Body of pancreas (tissue), 4 donors: ENCODE results near the gene TSC22D2. TPM values are rescaled to one million over a fixed set of nuclear protein-coding genes. Genes with fewer than 3 reads are reported as not detected.
"Not testable (repeated sequence)": the region's sequence is repeated elsewhere in the genome, so short reads cannot be mapped to it uniquely, and the experiment has no call there.

Experiments used
- ATAC-seq: fragments of 150-250 bp; one replicate; pipeline ENCODE4 v1.9.1; 2016
- DNase-seq, 4 donors: peaks; one replicate each; pipeline ENCODE4 v3.0.0-alpha.2; 2019
- H3K27ac ChIP-seq, 4 donors: fragments of 200-600 bp; sonication (generic); 1 replicate in 3 of 4; 2 replicates in 1 of 4; pipeline versions ENCODE4 v1.5.1 to v1.6.1; 2016 to 2019; ENCODE audit warnings: mild to moderate bottlenecking in 1 of 4, mixed read lengths in 1 of 4, moderate library complexity in 1 of 4
- H3K27me3 ChIP-seq, 2 donors: fragments of 200-600 bp; sonication (generic); one replicate each; pipeline ENCODE4 v1.6.0; 2016; ENCODE audit warnings: mild to moderate bottlenecking in 1 of 2
- H3K36me3 ChIP-seq, 2 donors: fragments of 200-600 bp; sonication (generic); replicated peaks in 1 of 2; 2 replicates each; pipeline ENCODE4 v1.5.1; 2016; ENCODE audit warnings: low read depth in 2 of 2; ENCODE audit not compliant: insufficient read depth in 1 of 2
- H3K4me1 ChIP-seq: fragments of 200-600 bp; sonication (generic); one replicate; pipeline ENCODE4 v1.6.0; 2016
- H3K4me3 ChIP-seq, 2 donors: fragments of 200-600 bp; sonication (generic); 1 replicate in 1 of 2; 2 replicates in 1 of 2; pipeline ENCODE4 v1.5.1; 2016 to 2019
- H3K9me3 ChIP-seq, 3 donors: fragments of 200-600 bp; sonication (generic); 1 replicate in 2 of 3; 2 replicates in 1 of 3; pipeline ENCODE4 v1.5.1; 2016
- POLR2A ChIP-seq, 3 donors: fragments of 450-650 bp; IDR thresholded peaks; one replicate each; pipeline ENCODE4 v1.6.1; 2016; ENCODE audit warnings: antibody characterized with exemption in 3 of 3, mild to moderate bottlenecking in 2 of 3
- WGBS, 2 donors: methylation state at CpG; one replicate each; pipeline ENCODE4 v1.1.5; 2017; 5-methylcytosine and 5-hydroxymethylcytosine counted together
- intact Hi-C: fragments of 100-400 bp; cut with DNase I; formaldehyde crosslinking; loops from one replicate; pipeline ENCODE4 v1.15.1; 2023
- total RNA-seq, 2 donors: library from RNA; depleted of rRNA; stranded (reverse); fragments of >200 nt; gene quantifications; one replicate each; pipeline ENCODE4 v1.1.0, GENCODE V29; 2016
- TF ChIP-seq, protein P1 (sequence below), 7 experiments: fragments of 450-650 bp in 4 of 7; fragments of 200-600 bp in 3 of 7; sonication (generic) in 3 of 7; IDR thresholded peaks; one replicate each; pipeline ENCODE4 v1.5.1; 2016 to 2019; ENCODE audit warnings: antibody characterized with exemption in 7 of 7

TSC22D2 gene
- total RNA-seq, 2 donors from 2014 or later = 9.1 to 15.8 TPM

- Histone ChIP-seq H3K27me3 (no peaks in the 10 kb centered on the region), H3K27ac (peak overlapping the region in 3 of 4 donors; percentile 19 to 71 (median 41)), H3K36me3 (no peaks in the 10 kb centered on the region), H3K9me3 (no peaks in the 10 kb centered on the region), H3K4me3 (no peak overlapping the region), H3K4me1 (peaks cover 18% of the 10 kb centered on the region)
- intact Hi-C loops = no loop called here
- DNase-seq (peak; percentile 49 to 72 (median 60)), ATAC-seq (peak; percentile 88)
- WGBS, 2 donors = 77 to 81% methylated on average over 15 of the region's 15 CpGs
- TF ChIP-seq, protein P1, sequence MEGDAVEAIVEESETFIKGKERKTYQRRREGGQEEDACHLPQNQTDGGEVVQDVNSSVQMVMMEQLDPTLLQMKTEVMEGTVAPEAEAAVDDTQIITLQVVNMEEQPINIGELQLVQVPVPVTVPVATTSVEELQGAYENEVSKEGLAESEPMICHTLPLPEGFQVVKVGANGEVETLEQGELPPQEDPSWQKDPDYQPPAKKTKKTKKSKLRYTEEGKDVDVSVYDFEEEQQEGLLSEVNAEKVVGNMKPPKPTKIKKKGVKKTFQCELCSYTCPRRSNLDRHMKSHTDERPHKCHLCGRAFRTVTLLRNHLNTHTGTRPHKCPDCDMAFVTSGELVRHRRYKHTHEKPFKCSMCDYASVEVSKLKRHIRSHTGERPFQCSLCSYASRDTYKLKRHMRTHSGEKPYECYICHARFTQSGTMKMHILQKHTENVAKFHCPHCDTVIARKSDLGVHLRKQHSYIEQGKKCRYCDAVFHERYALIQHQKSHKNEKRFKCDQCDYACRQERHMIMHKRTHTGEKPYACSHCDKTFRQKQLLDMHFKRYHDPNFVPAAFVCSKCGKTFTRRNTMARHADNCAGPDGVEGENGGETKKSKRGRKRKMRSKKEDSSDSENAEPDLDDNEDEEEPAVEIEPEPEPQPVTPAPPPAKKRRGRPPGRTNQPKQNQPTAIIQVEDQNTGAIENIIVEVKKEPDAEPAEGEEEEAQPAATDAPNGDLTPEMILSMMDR (IDR thresholded peaks at IDR 0.05) = no peak
- TF ChIP-seq POLR2A (IDR thresholded peaks at IDR 0.05) = no peak
Measured at GRCh38 chr3:150469031-150469930, 61.2 kb downstream of the TSC22D2 start.

- H3K27ac ChIP-seq = peak overlapping the region in 2 of 4 donors; percentile 41 to 71
- WGBS, 2 donors = 74 to 76% methylated on average over 7 of the region's 7 CpGs
- intact Hi-C loops = no loop called here
- ATAC-seq (no peak), DNase-seq (no peak)
- no peaks in the 10 kb centered on the region for H3K36me3 ChIP-seq
- H3K4me1 ChIP-seq = peaks cover 18% of the 10 kb centered on the region
- no peak for TF ChIP-seq POLR2A (IDR thresholded peaks at IDR 0.05)
- TF ChIP-seq, protein P1 (IDR thresholded peaks at IDR 0.05) = no peak
- no peak overlapping the region for H3K4me3 ChIP-seq
- H3K9me3 ChIP-seq = no peaks in the 10 kb centered on the region
- H3K27me3 ChIP-seq = no peaks in the 10 kb centered on the region
Measured at GRCh38 chr3:150469931-150470740, 62.0 kb downstream of the TSC22D2 start.

DNA sequence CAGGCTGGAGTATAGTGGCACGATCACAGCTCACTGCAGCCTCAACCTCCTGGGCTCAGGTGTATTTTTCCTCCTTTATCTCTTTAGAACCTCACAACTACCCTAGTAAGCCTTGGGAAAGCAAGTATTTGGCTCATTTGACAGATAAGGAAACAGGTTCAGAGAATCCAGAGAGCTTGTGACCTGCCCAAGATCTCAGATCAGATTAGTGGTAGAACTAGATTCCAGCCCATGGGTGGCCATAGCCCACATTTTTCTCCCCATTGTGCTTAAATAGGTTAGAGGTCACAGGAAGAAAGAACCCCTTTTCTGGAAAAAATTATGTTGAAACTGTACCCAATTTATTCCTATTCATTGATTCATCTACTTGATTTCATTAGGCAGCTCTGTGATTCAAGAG is 64.3 kb downstream of the TSC22D2 start:
- intact Hi-C loops = no loop called here
- no peak overlapping the region for H3K4me3 ChIP-seq
- H3K27me3 ChIP-seq = no peaks in the 10 kb centered on the region
- DNase-seq (no peak), ATAC-seq (no peak)
- WGBS, 2 donors = 33% methylated on average over 1 of the region's 1 CpG
- no peak for TF ChIP-seq POLR2A (IDR thresholded peaks at IDR 0.05)
- TF ChIP-seq, protein P1 (IDR thresholded peaks at IDR 0.05) = no peak
- peak overlapping the region in 3 of 4 donors; percentile 41 to 51 (median 45) for H3K27ac ChIP-seq
- peaks cover 18% of the 10 kb centered on the region for H3K4me1 ChIP-seq
- H3K9me3 ChIP-seq = no peaks in the 10 kb centered on the region
- H3K36me3 ChIP-seq = no peaks in the 10 kb centered on the region

- 85 to 89% methylated on average over 8 of the region's 8 CpGs for WGBS, 2 donors
Measured at GRCh38 chr3:150473161-150473560, 65.1 kb downstream of the TSC22D2 start.

GRCh38 chr3:150479370-150479769 is 71.3 kb downstream of the TSC22D2 start:
- Histone ChIP-seq H3K4me1 (no peaks in the 10 kb centered on the region), H3K27ac (no peak overlapping the region), H3K9me3 (no peaks in the 10 kb centered on the region), H3K36me3 (no peaks in the 10 kb centered on the region), H3K27me3 (no peaks in the 10 kb centered on the region), H3K4me3 (no peak overlapping the region)
- TF ChIP-seq, protein P1 (IDR thresholded peaks at IDR 0.05) = no peak
- no peak for TF ChIP-seq POLR2A (IDR thresholded peaks at IDR 0.05)
- no peak for DNase-seq
- intact Hi-C loops = no loop called here
- no peak for ATAC-seq

More at GRCh38 chr3:150473161-150473560, 65.1 kb downstream of the TSC22D2 start:
- H3K27me3 ChIP-seq, H3K9me3 ChIP-seq, ATAC-seq, DNase-seq, intact Hi-C loops, H3K4me3 ChIP-seq, H3K27ac ChIP-seq, H3K36me3 ChIP-seq: not testable (repeated sequence)
- H3K4me1 ChIP-seq = peaks cover 18% of the 10 kb centered on the region
